HG02798 (cell line): ENCODE results near the gene HSPA6.
"Not testable (repeated sequence)": the region's sequence is repeated elsewhere in the genome, so short reads cannot be mapped to it uniquely, and the experiment has no call there.

ENCODE experiments used
- ATAC-seq: cut with Tn5 transposase; IDR thresholded peaks from one replicate; pipeline ENCODE4 v1.9.1; 2021; ENCODE audit warnings: mild to moderate bottlenecking; ENCODE audit not compliant: unreplicated experiment, poor library complexity

HSPA6 gene

GRCh38 chr1:161531986-161532643 is 7.8 kb downstream of the HSPA6 start:
- no peak for ATAC-seq

DNA sequence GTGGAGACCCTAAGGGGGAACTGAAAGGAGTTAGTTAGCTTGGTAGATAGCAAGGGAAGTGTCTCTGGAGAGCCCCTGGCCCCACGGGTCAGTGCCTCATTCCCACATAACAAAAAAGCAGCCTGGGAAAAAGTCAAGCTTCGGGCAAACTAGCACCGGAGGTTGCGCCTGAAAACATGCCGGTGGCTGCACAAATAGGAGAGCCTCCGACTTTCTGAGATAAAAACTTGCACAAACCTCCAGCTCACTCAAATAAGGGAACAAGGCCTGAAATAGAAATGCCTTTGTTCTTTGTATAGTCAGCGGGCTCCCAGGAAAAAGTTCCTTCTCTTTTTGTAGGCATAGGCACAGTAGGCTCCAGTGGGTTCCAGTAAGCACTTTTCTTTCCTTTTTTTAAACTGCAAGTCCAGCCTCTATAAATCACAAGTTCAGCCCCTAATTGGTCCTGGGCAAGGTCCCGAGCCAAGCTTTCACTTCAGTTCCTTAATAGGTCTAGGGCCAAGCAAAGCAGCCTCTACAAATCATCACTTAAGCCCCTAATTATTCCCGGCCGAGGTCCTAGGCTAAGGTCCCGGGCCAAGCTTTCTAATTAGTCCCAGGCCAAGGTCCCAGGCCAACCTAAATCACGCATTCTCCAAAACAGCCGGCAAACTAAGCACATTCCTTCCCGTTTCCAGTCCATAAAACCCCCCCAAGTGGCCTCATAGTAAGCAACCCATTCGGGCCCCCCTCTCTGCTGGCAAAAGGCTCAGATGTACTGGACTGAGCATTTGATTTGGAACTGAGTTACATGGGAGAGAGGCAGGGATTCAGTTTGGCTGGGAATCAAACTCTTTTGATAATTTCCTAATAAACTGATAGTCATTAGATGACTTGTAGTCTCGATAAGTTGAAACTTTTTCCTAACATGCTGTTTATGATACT is 8.6 kb downstream of the HSPA6 start:
- ATAC-seq = not testable (repeated sequence)

DNA sequence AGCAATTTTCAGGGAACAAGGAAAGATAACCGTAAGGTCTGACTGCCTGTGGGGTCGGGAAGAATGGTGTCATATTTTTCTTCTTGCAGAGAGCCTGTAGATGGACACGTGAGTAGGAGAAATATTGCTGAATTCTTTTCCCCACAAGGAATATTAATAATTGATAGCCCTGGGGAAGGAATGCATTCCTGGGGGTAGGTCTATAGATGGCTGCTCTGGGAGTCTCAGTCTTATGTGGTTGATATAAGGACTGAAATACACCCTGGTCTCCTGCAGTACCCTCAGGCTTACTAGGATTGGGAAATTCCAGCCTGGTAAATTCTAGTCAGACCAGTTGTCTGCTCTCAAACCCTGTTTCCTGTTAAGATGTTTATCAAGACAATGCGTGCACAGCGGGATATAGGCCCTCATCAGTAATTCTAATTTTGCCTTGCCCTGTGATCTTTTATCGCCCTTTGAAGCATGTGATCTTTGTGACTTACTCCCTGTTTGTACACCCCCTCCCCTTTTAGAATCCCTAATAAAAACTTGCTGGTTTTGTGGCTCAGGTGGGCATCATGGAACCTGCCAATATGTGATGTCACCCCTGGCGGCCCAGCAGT is 12.8 kb downstream of the HSPA6 start:
- not testable (repeated sequence) for ATAC-seq

DNA sequence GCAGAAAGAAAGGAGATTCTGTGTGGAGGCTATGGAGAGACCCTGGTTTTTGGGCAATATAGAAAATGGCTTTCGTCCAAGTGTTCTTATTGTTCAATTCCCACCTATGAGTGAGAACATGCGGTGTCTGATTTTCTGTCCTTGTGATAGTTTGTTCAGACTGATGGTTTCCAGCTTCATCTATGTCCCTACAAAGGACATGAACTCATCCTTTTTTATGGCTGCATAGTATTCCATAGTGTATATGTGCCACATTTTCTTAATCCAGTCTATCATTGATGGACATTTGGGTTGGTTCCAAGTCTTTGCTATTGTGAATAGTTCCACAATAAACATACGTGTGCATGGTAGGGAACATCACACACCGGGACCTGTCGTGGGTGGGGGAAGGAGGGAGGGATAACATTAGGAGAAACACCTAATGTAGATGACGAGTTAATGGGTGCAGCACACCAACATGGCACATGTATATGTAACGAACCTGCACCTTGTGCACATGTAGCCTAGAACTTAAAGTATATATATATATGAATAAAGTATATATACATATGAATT is 14.7 kb downstream of the HSPA6 start:
- not testable (repeated sequence) for ATAC-seq

- ATAC-seq = peak; percentile 72
These were observed 15.6 kb downstream of the HSPA6 start for GRCh38 chr1:161539731-161540569.

DNA sequence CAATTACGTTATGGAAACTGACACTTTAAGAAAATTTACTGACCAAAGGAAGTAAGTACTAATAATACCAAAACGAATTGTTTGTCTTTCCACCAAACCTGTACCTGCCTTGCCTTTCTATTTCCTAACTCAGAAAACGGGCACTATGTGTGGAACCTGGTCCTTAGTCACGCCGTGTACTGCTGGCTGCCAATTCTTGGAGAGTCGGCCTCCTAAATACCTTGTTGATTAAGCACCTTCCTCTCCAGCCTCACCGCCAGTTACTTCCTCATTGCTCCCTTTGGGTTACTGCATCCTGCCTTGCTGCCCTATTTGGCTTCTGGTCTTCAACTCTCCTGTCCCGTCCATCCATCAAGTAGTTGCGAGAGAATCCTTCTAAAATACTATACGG is 16.2 kb downstream of the HSPA6 start:
- ATAC-seq = not testable (repeated sequence)

GRCh38 chr1:161542091-161542559 is 17.8 kb downstream of the HSPA6 start:
- peak; percentile 62 for ATAC-seq

DNA sequence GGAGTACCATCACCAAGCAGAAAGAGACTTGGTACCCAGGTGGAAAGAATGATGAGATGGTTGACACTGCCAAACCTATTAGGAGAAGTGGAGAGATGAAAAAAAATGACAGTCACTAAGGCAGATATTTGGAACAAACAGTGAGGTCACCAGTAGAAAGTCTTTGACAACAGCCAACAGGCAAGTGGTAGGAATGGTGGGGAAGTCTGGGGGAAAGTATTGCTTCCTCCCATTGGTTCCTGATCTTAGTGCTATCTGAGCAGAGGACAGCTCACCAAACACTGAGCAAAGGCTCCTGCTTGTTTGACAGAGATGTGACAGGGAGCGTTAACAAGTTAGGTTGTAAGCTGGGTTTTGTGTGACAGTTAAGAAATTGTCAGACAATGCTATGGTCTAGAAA is 18.8 kb downstream of the HSPA6 start:
- not testable (repeated sequence) for ATAC-seq

DNA sequence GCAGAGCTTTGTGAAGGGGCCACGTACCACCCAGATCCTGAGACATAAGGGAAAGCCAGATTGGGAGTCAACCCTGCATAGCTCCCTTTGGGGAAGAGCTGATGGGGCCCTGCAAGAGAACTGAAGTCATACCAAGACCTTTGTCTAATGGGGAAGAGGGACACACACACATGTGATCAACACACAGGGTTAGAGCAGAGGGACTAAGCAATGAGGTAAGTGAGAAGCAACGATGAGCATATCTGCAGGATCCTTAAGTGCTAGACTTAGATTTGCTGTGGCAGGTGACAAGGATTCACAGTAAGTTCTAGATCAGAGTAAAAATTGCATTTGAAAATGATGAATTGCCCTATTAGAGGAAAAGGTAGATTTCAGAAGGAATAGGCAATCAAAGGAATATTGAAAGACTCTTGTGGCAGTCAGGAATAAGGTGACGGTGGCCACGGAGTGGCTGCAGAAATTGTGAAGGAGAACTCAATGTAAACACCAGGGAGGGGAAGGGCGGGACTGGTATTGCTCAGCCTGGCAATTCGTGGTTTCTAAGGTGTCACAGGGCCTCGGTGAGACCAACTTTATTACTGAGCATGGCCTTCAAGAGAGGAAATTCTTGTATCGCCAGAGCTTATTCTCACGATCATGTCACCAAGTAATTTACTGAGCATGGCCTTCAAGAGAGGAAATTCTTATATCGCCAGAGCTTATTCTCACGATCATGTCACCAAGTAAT is 20.8 kb downstream of the HSPA6 start:
- ATAC-seq = not testable (repeated sequence)

DNA sequence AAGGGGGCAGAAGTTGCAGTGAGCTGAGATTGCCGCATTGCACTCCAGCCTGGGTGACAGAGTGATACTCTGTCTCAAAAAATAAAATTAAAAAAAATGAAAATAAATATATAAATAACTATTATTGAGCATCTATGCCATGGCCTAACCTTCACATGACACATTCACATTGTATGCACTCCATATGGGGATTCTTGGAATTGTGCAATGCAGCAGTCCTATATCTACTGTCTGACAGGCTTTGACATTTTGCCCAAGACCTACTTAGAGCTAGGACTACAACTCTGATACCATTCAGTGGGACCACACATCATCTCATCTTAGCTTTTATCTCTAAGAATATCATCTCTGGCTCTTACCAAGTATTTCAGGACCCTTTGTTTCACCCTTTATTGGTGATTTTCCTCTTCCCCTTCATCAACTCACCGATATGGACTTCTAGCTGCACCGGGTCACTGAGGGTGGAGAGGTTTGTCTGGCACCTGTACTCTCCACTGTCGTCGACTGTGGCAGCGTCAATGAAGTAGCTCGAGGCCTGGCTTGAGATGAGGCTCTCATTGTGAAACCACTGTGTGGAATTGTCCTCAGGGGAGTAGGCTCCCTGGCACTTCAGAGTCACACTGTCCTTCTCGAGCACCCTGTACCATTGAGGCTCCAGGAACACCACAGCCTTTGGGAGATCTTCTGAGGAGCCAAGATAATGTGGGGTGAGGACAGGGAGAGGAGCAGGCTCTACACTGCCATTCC is 23.8 kb downstream of the HSPA6 start:
- ATAC-seq = not testable (repeated sequence)

DNA sequence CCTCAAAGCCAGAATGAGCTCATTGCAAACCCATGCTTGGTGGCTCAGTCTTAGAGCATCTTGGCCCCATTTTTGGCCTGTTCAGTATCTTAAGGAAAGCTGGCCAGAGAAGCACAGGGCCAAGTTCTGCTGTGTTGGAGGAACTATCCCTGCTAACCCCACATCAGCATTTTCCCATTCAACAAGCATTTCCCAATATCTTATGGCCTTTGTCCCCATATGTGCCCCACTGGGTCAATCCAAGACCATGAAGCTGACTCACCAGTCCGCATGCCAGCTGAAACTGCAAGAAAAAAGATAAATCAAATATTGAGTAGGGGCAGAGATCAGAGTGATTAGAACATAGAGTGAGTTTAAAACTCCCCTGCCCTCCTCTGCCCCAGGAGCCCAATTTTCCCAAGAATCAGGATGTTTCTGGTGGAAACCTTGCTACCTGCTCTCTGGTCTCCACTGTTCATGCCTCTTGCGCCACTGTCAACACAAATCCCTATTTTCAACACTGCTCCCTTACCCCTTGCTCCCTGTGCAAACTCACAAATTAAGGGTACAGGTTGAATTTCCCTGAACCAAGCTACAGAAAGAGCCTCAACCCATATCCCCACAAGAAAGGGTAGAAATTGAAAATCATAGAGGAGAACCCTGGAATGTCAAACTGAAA is 24.5 kb downstream of the HSPA6 start:
- not testable (repeated sequence) for ATAC-seq

- no peak for ATAC-seq
These were observed 25.3 kb downstream of the HSPA6 start, which contains the start of gene FCGR3A for GRCh38 chr1:161549652-161550051. Gene FCGR3A, minus strand, starts transcription at chr1:161549818. Its CDS starts 82 bp downstream, at chr1:161549736.

- not testable (repeated sequence) for ATAC-seq
These were observed 26.6 kb downstream of the HSPA6 start for GRCh38 chr1:161550942-161551341.

- not testable (repeated sequence) for ATAC-seq
These were observed 29.3 kb downstream of the HSPA6 start for GRCh38 chr1:161553631-161554030.

GRCh38 chr1:161554340-161554739 is 30.0 kb downstream of the HSPA6 start:
- ATAC-seq = not testable (repeated sequence)

DNA sequence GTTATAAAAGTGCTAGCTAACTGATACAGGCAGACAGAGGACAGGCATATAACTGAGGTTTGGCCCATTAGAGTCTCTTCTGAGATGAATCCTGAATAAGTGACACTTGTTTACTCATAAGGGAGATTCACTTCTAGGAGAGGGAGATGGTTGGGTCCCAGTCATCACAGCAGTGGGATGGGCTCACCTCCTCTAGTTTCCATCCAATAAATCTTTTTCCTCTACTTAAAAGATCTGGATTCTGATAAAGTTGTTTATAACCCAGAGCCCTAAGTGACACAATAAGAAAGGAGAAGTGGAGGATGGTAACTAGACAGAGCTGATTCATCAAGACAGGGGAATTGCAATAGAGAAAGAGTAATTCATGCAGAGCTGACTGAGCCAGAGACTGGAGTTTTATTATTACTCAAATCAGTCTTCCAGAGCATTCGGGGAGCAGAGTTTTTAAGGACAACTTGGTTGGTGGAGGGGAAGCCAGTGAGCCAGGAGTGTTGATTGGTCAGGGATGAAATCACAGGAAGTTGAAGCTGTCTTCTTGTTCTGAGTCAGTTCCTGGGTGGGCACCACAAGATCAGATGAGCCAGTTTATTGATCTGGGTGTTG is 30.6 kb downstream of the HSPA6 start:
- not testable (repeated sequence) for ATAC-seq

DNA sequence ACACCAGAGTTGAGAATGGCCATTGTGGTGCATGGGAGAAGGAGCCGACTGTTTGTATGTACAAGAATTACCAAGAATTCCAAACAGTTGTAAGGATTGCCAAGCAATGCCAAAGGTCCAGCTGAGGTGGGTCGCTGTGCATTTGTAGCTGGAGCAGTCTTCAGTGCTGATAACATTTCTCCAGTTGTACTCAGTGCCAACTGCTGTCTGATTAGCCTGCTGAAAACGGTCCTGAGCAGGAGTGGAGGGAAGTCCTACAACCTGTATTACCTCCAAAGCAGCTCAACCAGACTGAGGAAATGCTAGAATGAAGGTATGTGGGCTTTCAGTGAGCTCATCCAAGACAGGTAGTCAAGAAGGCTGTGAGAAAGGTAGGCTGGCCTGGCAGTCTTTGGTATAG is 31.8 kb downstream of the HSPA6 start:
- not testable (repeated sequence) for ATAC-seq
